ENCODE data around the gene EID2. TPM values are rescaled to one million over a fixed set of nuclear protein-coding genes. Genes with fewer than 3 reads are reported as not detected.

The EID2 gene
- total and polyA plus RNA-seq, 12 donors: 9.0 to 15.9 (median 12.2) TPM

- Histone ChIP-seq H3K27me3 (peaks cover 0 to 34% (median 16%) of the 10 kb centered on the region in 7 donors), H3K27ac (no peak overlapping the region), H3K4me3 (no peak overlapping the region), H3K36me3 (no peaks in the 10 kb centered on the region), H3K4me1 (peaks cover 0 to 11% (median 0%) of the 10 kb centered on the region in 9 donors), H3K9me3 (no peaks in the 10 kb centered on the region)
- DNase-seq (no peak), ATAC-seq (no peak)
- intact Hi-C loops (cut with DNase I): no loop called here
- TF ChIP-seq CTCF (IDR thresholded peaks at IDR 0.05): no peak
- WGBS, 2 donors: 72 to 87% methylated on average over 2 of the region's 2 CpGs
Observed at GRCh38 chr19:39563408-39563807, 23.4 kb upstream of the EID2 start.

GRCh38 chr19:39558624-39559117 is 18.7 kb upstream of the EID2 start:
- no peak for TF ChIP-seq CTCF (IDR thresholded peaks at IDR 0.05)
- intact Hi-C loops (cut with DNase I): loop anchor here in 2 of 10 donors (10.0 kb wide), 2 partner anchors 116 to 206 kb away; no protein-coding TSS in a partner anchor
- Histone ChIP-seq H3K4me1 (peaks cover 0 to 17% (median 0%) of the 10 kb centered on the region in 9 donors), H3K4me3 (no peak overlapping the region), H3K27me3 (peaks cover 0 to 12% (median 0%) of the 10 kb centered on the region in 7 donors), H3K27ac (peak overlapping the region in 1 of 10 donors; percentile 52), H3K9me3 (no peaks in the 10 kb centered on the region), H3K36me3 (no peaks in the 10 kb centered on the region)
- no peak for ATAC-seq
- DNase-seq: no peak
- 69 to 71% methylated on average over 6 of the region's 6 CpGs for WGBS, 2 donors

- H3K4me1 ChIP-seq: peaks cover 0 to 24% (median 0%) of the 10 kb centered on the region in 9 donors
- peaks cover 0 to 14% (median 0%) of the 10 kb centered on the region in 7 donors for H3K27me3 ChIP-seq
- TF ChIP-seq CTCF (IDR thresholded peaks at IDR 0.05): no peak
- WGBS, 2 donors: 77 to 79% methylated on average over 5 of the region's 5 CpGs
- H3K27ac ChIP-seq: peak overlapping the region in 1 of 10 donors; percentile 52
- H3K36me3 ChIP-seq: no peaks in the 10 kb centered on the region
- peak in 2 of 8 donors; percentile 18 to 38 for ATAC-seq
- no peaks in the 10 kb centered on the region for H3K9me3 ChIP-seq
- intact Hi-C loops (cut with DNase I): loop anchor here in 2 of 10 donors (10.0 kb wide), 2 partner anchors 117 to 207 kb away; no protein-coding TSS in a partner anchor
- no peak overlapping the region for H3K4me3 ChIP-seq
- no peak for DNase-seq
Observed at GRCh38 chr19:39557811-39558623, 18.1 kb upstream of the EID2 start.

- H3K9me3 ChIP-seq: no peaks in the 10 kb centered on the region
- intact Hi-C loops (cut with DNase I): loop anchor here in 2 of 10 donors (10.0 kb wide), 2 partner anchors 119 to 209 kb away; no protein-coding TSS in a partner anchor
- no peak overlapping the region for H3K4me3 ChIP-seq
- no peak for TF ChIP-seq CTCF (IDR thresholded peaks at IDR 0.05)
- WGBS, 2 donors: 23 to 35% methylated on average over 1 of the region's 1 CpG
- DNase-seq (no peak), ATAC-seq (no peak)
- no peak overlapping the region for H3K27ac ChIP-seq
- peaks cover 0 to 37% (median 0%) of the 10 kb centered on the region in 9 donors for H3K4me1 ChIP-seq
- no peaks in the 10 kb centered on the region for H3K36me3 ChIP-seq
- H3K27me3 ChIP-seq: peaks cover 0 to 24% (median 6%) of the 10 kb centered on the region in 7 donors
Observed at GRCh38 chr19:39555883-39556282, 15.9 kb upstream of the EID2 start.

Data from heart right ventricle (tissue), 16 donors.